ENCODE measurements around the gene KAZALD1.
A peak's percentile ranks its signal among the peaks of the same experiment; 100 is the strongest.
"Not testable (repeated sequence)": the region's sequence is repeated elsewhere in the genome, so short reads cannot be mapped to it uniquely, and the experiment has no call there.

Gene KAZALD1

DNA sequence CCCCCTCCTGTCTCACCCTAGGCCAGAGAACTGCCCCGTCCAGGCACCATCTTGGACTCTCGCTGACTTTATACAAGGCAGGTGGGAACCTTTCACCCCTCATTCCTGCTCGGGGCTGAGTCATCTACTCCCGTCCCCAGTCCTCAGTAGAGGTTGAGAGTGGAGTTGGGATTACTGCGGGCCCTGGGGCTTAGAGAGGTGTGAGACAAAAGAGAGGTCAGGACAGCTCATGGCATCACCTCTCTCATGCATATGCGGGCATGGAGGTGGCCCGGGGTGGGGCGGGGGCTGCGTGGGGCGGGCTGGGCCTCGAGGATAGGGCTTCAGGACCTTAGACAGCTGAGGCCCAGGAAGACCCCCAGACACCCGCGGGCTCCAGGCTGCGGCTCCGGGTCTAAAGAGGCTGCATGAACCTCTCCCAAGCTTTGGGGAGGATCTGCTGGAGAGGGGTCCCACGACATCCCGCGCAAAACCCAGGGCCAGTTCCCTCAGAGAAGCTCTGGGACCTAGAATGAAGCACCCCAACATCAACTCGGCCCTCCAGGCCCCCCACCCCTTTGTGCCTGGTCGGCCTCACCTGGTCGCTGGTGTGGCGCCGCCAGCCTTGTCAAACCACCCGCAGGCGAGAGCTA lies 31.2 kb upstream of the KAZALD1 start:
- no peak for DNase-seq

DNA sequence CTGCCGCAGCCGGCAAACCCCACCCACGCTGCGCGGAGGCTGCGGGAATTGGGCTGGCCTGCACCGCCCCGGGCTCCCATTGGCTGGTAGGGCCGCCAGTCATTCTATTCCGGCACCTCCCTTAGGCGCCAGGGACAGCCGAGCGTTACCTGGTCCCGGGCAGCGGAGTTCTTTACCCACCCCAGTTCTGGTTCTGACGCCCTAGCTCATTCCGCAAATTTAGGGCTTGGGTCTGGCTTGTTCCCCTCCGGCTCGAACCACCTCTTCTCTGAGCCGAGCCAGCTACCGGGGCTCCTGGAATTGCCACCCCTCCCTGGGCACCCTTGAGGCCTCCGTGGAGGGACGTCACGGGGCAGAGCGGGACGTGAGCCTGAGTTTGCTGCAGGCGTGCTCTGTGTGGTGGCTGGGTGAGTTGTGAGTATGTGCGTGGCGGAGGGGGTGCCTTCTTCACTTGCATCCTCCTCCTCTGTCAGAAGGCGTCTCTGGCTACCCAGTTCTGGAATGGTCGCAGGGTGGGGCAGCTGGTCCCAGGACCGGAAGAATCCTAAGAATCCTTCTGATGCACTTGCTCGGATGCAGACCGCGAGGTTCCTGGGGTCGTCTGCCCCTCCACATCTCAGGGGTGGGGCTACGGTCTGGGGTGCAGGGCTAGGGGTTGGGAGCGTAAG lies 30.5 kb upstream of the KAZALD1 start, which contains the start of the genes PDZD7 and SFXN3:
PDZD7 (minus strand) TSS at position 2 of the 668 bp plus-strand sequence. CDS start 910 bp downstream, outside the sequence.
SFXN3 (plus strand) TSS at position 107 of the 668 bp plus-strand sequence. CDS start 3,461 bp downstream, outside the sequence.
- peak; percentile 96 for DNase-seq

DNA sequence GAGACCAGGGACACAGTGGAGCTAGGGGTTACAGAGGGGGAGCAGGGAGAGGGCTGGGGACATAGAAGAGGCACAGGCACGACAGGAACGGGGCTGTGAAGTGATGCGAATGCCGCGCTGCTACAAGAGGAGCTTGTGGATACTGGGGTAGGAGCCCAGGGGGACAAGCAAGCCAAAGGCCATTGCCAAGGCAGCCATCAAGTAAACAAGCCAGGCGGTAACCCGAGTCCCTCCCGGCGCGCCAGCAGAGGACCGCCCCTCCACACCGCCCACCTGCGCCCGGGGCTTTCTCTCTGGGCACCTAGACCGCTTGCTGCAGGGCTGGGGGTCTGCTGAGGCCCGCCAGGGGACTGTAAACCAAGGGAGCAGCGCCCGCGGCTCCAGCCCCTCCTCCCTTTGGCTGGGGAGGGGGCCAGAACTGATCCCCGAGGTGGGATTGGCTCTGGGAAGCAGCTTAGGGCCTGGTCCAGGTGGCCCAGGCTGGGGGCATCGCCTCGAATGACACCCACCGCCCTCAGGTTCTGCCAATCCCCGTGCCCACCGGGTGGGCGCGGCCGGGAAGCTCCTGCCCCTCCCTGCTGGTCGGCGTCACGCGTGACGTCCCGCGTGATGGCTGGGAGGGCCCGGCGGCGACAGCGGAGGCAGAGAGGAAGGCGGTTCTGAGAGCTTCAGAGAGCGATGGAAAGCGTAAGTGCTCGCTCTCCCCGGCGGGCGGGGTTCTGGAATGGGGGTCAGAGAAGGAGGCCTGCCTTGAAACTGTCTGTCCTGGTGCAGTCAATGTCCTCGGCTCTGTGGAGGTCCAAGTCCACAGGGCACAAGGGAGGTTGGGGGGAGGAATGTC lies 29.8 kb upstream of the KAZALD1 start:
- DNase-seq = peak; percentile 65

DNA sequence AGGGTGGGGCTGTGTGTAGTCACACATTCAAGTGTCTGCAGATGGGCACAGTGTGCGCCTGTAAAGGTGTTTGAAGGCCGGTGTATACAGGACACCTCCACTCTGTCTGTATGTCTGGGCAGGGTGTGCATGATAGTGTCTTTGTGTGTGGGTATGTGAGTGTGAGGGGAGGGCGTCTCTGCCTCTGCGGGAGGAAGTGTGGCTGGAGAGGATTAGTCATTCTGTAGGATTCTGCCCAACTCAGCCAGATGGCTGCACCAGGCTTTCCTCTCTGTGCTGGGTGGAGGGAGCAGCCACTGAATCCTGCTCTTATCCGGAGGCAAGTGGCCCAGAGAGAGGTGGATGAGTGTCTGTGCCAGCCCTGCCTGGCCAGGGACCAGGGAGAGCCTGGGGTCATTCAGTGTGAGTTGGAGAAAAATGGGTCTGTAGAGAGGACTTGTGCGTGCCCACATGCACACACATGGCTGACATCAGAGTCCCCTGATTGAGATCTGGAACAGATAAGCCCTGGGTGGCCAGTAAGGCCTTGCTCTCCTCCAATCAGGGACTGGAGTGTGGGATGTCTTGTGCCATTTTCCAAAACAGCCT lies 29.1 kb upstream of the KAZALD1 start:
- peak; percentile 55 for DNase-seq

DNA sequence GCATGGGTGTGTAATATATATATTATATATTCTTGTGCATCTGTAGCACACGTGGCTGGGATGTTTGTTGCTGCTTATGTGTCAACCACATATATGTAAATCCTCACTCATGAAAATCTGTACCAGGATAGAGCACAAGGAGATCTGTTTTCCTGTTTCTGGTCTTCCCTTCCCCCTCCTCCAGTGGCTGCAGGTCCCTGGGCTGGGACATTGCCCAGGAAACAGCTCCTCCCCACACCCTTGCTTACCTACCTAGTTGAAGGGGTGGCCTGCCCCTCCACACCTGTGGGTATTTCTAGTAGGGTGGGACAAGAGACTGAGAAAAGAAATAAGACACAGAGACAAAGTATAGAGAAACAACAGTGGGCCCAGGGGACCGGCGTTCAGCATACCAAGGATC lies 28.5 kb upstream of the KAZALD1 start:
- DNase-seq = no peak

DNA sequence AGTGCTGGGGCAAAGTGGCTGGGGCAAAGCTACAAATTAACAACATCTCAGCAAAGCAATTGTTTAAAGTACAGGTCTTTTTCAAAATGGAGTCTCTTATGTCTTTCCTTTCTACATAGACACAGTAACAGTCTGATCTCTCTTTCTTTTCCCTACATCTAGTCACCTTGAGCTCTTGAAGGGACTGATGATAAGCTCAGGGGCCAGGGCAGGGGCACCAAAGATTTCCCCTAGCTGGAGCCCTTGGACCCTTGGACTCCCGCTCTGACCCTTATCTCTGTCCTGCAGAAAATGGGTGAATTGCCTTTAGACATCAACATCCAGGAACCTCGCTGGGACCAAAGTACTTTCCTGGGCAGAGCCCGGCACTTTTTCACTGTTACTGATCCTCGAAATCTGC lies 27.4 kb upstream of the KAZALD1 start:
- not testable (repeated sequence) for DNase-seq

DNA sequence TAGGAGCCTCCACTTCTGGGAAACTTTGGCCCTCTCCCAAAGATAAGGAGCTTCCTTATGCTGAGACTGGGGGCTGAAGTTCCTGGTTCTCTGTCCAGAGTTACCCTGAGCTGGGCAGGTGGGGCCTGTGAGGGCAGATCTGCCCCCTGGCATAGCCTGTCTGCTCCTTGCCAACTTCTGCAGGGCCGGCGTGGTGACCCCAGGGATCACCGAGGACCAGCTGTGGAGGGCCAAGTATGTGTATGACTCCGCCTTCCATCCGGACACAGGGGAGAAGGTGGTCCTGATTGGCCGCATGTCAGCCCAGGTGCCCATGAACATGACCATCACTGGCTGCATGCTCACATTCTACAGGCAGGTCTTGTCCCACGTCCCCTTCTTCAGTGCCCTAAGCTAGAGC lies 26.5 kb upstream of the KAZALD1 start:
- no peak for DNase-seq

DNA sequence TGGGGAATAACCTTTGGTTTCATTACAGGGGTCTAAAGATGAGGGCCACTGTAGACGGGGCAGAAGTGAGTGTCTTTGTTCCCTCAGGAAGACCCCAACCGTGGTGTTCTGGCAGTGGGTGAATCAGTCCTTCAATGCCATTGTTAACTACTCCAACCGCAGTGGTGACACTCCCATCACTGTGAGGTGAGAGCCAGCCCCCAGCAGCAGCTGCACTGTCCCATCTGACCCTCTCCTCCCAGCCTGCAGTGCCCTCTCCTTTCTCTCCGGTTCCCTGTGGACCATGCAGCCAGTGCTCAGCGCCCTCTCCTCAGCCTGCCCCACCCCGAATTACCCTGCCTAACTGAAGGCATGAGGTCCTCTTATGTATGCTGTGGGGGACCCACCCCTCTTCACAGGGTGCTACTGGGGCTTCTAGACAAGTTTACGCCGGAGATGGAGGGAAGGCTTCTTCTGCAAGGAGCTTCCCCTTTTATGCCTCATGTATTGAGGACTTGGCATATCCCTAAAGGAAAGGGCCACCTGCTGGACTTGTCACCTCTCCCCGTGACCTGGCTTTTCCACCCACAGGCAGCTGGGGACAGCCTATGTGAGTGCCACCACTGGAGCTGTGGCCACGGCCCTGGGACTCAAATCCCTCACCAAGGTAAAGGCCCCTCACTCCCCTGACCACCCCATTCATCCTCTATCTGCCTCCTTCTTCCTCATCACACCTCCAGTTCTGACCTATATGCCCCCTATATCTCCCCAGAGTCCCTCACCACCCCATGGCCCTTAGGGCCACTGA lies 25.7 kb upstream of the KAZALD1 start:
- DNase-seq = no peak

DNA sequence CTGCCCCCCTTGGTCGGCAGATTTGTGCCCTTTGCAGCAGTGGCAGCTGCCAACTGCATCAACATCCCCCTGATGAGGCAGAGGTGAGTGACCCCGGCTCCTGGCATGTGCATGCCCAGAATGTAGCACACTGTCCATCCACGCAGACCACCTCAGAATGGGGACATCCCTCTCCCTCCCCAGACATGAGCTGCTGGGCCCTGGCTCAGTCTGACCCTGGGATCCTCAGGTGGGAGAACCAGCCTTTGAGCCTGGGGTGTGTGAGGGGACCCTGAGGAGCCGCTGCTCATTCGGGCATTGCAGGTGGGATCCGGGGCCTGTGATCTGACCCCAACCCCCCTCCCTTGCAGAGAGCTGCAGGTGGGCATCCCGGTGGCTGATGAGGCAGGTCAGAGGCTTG lies 25.1 kb upstream of the KAZALD1 start:
- no peak for DNase-seq

DNA sequence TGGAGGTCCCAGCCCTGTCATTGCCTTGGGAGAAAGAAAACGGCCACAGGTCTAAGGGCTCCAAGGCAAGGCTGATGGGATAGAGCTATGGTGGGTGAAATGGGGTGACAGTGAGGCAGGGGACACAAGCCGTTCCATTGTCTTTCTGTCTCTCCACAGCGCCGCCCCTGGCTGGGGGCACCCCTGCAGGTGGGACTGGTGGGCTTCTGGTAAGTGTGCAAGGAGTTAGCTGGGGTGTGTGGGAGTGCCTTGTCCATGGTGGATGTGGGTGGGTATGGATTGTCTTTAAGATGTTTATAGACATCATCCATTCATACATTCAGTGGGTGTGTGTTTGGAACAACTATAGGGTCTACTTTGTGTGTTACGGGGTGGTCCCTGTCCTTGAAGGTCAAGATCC lies 23.3 kb upstream of the KAZALD1 start:
- no peak for DNase-seq

DNA sequence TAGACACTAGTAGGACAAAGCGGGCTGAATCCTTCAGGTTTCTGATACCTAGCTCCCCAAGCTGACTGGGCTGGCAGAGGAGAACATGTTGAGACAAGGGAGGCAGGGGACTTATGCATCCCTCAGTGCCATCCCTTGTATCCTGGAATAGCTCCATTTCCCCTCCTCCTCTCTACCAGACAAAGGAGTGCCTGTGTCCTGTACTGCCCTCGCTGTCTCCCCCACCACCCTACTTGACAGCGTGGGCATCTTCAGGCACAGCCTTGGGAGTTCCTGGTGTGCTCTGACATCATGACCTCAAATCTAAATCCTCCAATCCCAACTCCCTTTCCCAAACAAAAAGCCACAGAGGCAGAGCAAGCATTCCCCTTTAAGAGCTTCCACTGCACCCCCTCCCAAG lies 21.7 kb upstream of the KAZALD1 start:
- no peak for DNase-seq

DNA sequence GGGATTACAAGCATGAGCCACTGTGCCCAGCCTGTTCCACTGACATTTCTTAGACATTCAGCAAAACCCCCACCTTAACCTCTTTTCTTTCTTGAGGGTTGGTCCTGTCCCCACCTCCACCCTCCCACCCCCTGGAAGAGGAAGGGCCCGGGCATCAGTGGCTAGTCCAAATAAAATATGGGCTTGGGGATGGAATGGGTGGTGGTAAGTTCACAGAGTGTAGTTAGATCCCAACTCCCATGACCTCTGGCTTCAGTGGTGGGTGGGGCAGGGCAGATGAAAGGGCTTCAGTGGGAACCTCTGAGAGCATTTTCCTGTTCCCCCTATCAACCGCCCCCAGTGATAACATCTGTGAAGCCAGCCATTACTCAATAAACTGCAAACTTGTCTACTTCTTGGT lies 20.9 kb upstream of the KAZALD1 start:
- no peak for DNase-seq

DNA sequence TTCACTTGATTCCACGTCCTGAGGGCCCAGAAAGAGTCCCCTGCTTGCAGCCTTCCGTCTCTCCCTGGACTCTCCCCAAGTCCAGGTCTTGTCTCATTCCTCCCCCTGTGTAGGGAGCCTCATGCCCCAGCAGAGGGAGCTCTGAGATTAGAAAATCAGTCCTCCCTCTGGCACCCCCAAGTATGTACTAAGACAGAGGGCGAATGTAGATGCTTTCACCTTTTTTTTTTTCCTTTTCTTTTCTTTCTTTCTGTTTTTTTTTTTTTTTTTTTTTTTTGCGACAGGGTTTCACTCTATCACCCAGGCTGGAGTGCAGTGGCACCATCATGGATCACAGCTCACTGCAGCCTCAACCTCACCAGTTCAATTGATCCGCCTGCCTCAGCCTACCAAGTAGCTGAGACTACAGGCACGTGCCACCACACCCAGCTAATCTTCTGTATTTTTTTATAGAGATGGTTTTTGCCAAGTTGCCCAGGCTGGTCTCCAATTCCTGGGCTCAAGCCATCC lies 20.5 kb upstream of the KAZALD1 start:
- peak; percentile 69 for DNase-seq

DNA sequence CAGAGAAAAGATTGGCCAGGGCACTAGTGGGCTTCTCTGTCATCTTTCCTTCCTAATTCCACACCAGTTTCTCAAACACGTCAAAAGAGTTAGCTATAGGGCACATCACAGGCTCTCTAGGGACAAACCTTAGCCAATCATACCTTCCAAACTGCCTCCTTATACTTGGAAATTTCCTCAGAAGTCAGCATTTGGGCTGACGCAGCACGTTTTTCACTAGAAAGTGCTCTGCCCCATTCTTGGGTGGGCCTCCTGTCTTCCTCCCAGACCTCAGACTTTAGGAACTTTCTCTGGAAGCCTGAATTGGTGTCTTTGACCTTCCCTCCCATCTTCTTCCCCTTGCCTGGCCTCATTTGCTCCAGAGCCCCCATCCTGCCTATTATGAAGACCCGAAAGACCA lies 19.7 kb upstream of the KAZALD1 start:
- DNase-seq = no peak

DNA sequence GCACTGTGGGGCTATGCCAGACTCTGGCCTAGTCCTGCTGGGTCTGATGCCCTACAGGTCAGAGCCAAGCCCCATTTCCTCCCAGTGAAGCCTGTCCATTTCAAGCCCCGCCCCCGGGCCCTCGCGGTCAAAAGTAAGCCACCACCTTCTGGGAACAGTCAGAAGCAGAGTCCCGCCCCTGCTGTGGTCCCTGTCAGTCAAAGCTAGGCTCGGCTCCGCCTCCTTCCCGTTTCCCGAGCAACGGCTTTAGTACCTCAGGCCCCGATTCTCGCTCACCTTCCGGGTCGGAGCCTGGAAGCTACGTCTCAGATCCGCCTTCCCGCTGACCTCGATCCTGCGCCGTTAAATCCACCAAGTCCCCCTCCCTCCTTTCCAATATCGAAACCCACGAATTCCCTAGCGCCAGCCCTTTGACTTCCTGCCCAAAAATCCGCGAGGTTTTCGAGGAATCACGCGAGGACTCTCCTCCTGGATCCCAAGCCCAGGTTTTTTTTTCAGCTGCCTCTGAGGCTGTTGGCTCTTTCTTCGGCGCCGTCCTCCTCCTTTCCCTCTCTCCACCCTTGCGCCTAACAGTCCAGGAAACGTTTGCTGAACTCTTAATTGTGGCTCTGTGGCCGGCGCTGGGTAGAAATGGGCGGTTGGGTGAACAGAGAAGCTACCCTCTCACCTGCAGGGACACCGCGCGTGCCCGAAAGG lies 19.0 kb upstream of the KAZALD1 start:
- DNase-seq = peak; percentile 78

DNA sequence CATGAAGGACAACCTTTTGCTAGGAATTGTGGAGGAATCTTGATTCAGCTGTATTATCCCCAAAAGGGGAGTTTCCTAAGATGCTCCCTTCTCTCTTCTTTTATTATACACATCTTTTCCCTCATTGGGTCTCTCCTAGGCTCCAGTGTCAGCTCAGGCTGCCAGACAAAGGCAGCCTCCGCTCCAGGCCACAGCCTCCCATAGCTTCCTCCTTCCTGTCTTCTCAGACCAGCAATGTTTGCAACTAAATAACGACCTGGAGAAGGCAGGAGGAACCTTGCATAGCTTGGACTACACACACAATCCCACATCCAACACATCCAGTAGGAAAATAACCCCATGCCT lies 18.5 kb upstream of the KAZALD1 start:
- no peak for DNase-seq

DNA sequence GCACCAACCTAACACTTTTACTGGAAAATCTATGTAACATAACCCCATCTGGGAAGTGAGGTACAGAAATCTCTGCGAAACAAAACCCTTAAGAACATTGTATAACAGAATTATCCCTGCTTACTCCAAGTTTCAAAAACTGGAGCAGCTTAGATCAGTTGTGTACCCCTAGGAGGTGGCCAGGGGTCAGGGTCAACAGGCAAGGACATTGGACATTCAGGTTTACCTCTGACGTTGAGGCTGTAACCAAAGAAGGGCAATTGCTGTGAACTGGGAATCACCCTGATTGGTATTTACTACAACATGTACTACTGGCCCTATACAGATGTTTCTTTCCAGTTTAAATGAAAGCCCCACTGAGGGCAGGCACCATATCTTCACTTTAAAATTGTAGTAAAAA lies 17.7 kb upstream of the KAZALD1 start:
- no peak for DNase-seq

DNA sequence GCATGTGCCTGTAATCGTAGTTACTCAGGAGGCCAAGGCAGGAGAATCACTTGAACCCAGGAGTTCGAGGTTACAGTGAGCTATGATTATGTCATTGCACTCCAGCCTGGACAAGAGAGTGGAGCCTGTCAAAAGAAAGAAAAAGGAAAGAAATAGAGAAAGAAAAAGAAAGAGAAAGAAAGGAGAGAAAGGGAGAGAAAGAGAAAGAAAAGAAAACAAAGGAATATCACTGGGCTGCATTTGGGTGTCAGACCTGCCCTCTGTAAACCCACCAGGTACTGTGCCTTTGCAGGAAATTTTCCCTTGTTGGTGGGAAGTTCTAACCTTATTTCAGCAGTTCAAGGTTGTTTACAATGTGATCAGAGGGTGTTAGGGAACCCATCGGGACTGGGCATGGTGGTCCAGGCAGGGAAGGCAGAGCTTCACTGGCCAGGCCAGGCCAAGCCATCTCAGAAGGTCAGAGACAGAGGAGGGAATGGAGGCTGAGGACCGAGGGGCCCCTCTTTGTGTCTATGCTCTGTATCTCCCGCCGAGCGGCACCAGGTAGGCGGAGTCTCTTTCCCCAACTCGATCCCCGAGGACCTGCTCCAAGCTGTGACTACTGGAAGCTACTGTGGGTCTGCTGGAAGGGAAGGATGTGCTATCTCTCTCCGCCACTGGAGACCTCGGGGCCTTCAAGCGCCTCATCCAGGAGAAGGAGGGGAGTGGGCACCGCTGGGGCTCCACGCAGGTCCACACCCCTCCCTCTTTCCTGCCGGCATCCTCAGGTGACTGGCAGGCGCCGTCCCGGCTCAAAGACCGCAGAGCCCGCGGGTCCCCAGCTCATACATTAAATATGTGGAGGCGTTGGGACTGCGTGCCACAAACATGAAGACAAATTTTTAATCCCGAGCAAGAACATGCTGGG lies 15.2 kb upstream of the KAZALD1 start:
- DNase-seq = no peak

DNA sequence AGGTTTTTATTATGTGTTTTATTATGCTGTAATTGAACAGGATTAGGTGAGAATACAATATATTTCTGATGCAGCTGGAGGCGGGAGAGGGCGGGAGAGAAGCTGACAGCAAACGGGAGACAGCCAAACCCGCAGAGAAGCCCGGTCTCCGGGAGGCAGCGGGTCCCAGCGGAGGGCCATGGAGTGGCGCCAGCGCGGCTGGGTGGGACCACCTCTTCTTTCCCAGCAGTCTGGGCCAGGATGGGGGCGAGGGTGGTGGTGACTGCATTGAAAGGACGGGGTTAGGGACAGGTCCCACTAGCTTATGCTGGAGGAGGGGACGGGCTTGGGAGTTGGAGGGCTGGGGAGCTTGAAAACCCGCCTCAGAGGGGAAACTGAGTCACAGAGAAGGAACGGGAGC lies 14.5 kb upstream of the KAZALD1 start:
- DNase-seq = no peak
